OCI-LY3 (cell line): ENCODE data around the gene ASB14.

Source experiments
- H2AFZ ChIP-seq: fragments of 200-600, 300-600 bp; shearing (Covaris generic); 2 replicates; pipeline ENCODE4 v1.6.0; 2014; ENCODE audit warnings: antibody characterized with exemption, low read depth, low read length
- H3K27ac ChIP-seq: fragments of 200-600, 300-600 bp; sonication (generic); 2 replicates; pipeline ENCODE4 v1.5.1; 2014; ENCODE audit warnings: mild to moderate bottlenecking, low read length, moderate library complexity, mixed read lengths
- H3K27me3 ChIP-seq: fragments of 200-600, 300-600 bp; sonication (generic); 2 replicates; pipeline ENCODE4 v1.6.1; 2014; ENCODE audit warnings: low read depth, low read length, mixed read lengths
- H3K36me3 ChIP-seq: fragments of 200-600, 300-600 bp; sonication (generic); replicated peaks from 2 replicates; pipeline ENCODE3; 2014; ENCODE audit warnings: low read depth, low read length, mixed read lengths
- H3K4me1 ChIP-seq: fragments of 300-600, 200-600 bp; sonication (generic); 2 replicates; pipeline ENCODE4 v1.6.1; 2014; ENCODE audit warnings: low read length, mixed read lengths
- H3K4me2 ChIP-seq: fragments of 200-600, 300-600 bp; sonication (generic); 2 replicates; pipeline ENCODE4 v1.6.1; 2014; ENCODE audit warnings: low read length, mixed read lengths
- H3K4me3 ChIP-seq: fragments of 300-600, 200-600 bp; sonication (generic); 2 replicates; pipeline ENCODE4 v1.5.1; 2014; ENCODE audit warnings: antibody characterized with exemption, mild to moderate bottlenecking, low read length, moderate library complexity
- H3K79me2 ChIP-seq: fragments of 300-600, 200-600 bp; shearing (Covaris generic); 2 replicates; pipeline ENCODE4 v1.6.1; 2014; ENCODE audit warnings: mild to moderate bottlenecking, low read length, mixed read lengths
- H3K9ac ChIP-seq: fragments of 300-600, 200-600 bp; shearing (Covaris generic); 2 replicates; pipeline ENCODE4 v1.6.0; 2014; ENCODE audit warnings: mild to moderate bottlenecking, low read length, moderate library complexity
- H3K9me3 ChIP-seq: fragments of 200-600, 300-600 bp; shearing (Covaris generic); 2 replicates; pipeline ENCODE4 v1.6.1; 2014; ENCODE audit warnings: low read length, mixed read lengths; ENCODE audit not compliant: insufficient read depth
- H4K20me1 ChIP-seq: fragments of 200-600, 300-600 bp; sonication (generic); 2 replicates; pipeline ENCODE4 v1.6.1; 2016; ENCODE audit warnings: low read length, mixed read lengths; ENCODE audit not compliant: insufficient read depth
- CTCF ChIP-seq: fragments of 200-600, 300-600 bp; sonication (generic); IDR thresholded peaks from 2 replicates; pipeline ENCODE4 v1.5.1; 2014; ENCODE audit warnings: antibody characterized with exemption, low read length, low read depth
- EZH2phosphoT487 ChIP-seq: fragments of 200-600 bp; shearing (Covaris generic); IDR thresholded peaks from 2 replicates; pipeline ENCODE4 v1.6.1; 2018; ENCODE audit warnings: antibody characterized with exemption, mixed run types, low read depth

Gene ASB14

GRCh38 chr3:57275393-57275792 lies 17.1 kb downstream of the ASB14 start:
- H3K4me2 ChIP-seq = no peak overlapping the region
- no peaks in the 10 kb centered on the region for H3K27me3 ChIP-seq
- peaks cover 30% of the 10 kb centered on the region for H3K36me3 ChIP-seq
- TF ChIP-seq CTCF (no peak), EZH2phosphoT487 (no peak)
- H3K4me3 ChIP-seq = no peak overlapping the region
- no peak overlapping the region for H3K27ac ChIP-seq
- H3K4me1 ChIP-seq = no peaks in the 10 kb centered on the region
- no peaks in the 10 kb centered on the region for H4K20me1 ChIP-seq
- H3K9me3 ChIP-seq = 0 out of 2 replicates have a peak, but pooled peaks cover 4% of the 10 kb centered on the region
- H3K9ac ChIP-seq = no peak overlapping the region
- no peak overlapping the region for H2AFZ ChIP-seq
- H3K79me2 ChIP-seq = no peaks in the 10 kb centered on the region

GRCh38 chr3:57274845-57275244 lies 17.6 kb downstream of the ASB14 start:
- Histone ChIP-seq H3K9me3 (0 out of 2 replicates have a peak, but pooled peaks cover 3% of the 10 kb centered on the region), H3K27me3 (no peaks in the 10 kb centered on the region), H3K79me2 (no peaks in the 10 kb centered on the region), H3K4me2 (no peak overlapping the region), H3K9ac (no peak overlapping the region), H3K4me3 (no peak overlapping the region), H2AFZ (no peak overlapping the region), H3K27ac (no peak overlapping the region), H3K36me3 (peaks cover 33% of the 10 kb centered on the region), H4K20me1 (no peaks in the 10 kb centered on the region), H3K4me1 (no peaks in the 10 kb centered on the region)
- TF ChIP-seq EZH2phosphoT487 (no peak), CTCF (no peak)

- peaks cover 34% of the 10 kb centered on the region for H3K36me3 ChIP-seq
- no peak for TF ChIP-seq EZH2phosphoT487
- TF ChIP-seq CTCF = no peak
These were observed 24.1 kb downstream of the ASB14 start for GRCh38 chr3:57268416-57268815.

GRCh38 chr3:57261929-57262328 lies 30.6 kb downstream of the ASB14 start:
- H3K36me3 ChIP-seq = peaks cover 38% of the 10 kb centered on the region
- no peaks in the 10 kb centered on the region for H3K79me2 ChIP-seq

More at GRCh38 chr3:57268416-57268815, 24.1 kb downstream of the ASB14 start:
- H3K27me3 ChIP-seq = no peaks in the 10 kb centered on the region
- no peaks in the 10 kb centered on the region for H3K9me3 ChIP-seq
- no peak overlapping the region for H3K4me2 ChIP-seq
- no peaks in the 10 kb centered on the region for H4K20me1 ChIP-seq
- no peak overlapping the region for H3K4me3 ChIP-seq
- no peak overlapping the region for H3K9ac ChIP-seq
- no peak overlapping the region for H3K27ac ChIP-seq
- no peaks in the 10 kb centered on the region for H3K79me2 ChIP-seq
- H3K4me1 ChIP-seq = no peaks in the 10 kb centered on the region
- H2AFZ ChIP-seq = no peak overlapping the region

More at GRCh38 chr3:57261929-57262328, 30.6 kb downstream of the ASB14 start:
- H3K4me2 ChIP-seq = no peak overlapping the region
- H3K9me3 ChIP-seq = no peaks in the 10 kb centered on the region
- no peak overlapping the region for H2AFZ ChIP-seq
- TF ChIP-seq CTCF (no peak), EZH2phosphoT487 (no peak)
- no peak overlapping the region for H3K9ac ChIP-seq
- no peak overlapping the region for H3K27ac ChIP-seq
- H3K4me1 ChIP-seq = no peaks in the 10 kb centered on the region
- H3K4me3 ChIP-seq = no peak overlapping the region
- H3K27me3 ChIP-seq = no peaks in the 10 kb centered on the region
- no peaks in the 10 kb centered on the region for H4K20me1 ChIP-seq
